MCF 10A (cell line): ENCODE results near the gene NTM. TPM values are rescaled to one million over a fixed set of nuclear protein-coding genes. Genes with fewer than 3 reads are reported as not detected.

Experiments
- BruUV-seq: library from RNA; stranded (reverse); fragments of 400-500 nt; replicated peaks from 2 replicates; lab custom pipeline; 2021; lab: Mats Ljungman, UMichigan
- CTCF ChIA-PET: fragments of 300-600 bp; sonication (Branson Sonifier 250); formaldehyde crosslinking; extraction: SDS; loops from one replicate; lab custom pipeline; 2021; ENCODE audit warnings: antibody characterized with exemption, inconsistent platforms; lab: Yijun Ruan, JAX
- POLR2A ChIA-PET: fragments of 300-600, 350-650 bp; sonication (Branson Sonifier 250); formaldehyde crosslinking; extraction: SDS; loops from one replicate; lab custom pipeline; 2020; ENCODE audit warnings: antibody characterized with exemption, inconsistent platforms; lab: Yijun Ruan, JAX
- DNase-seq: peaks from one replicate; pipeline ENCODE4 v3.0.0-alpha.2; 2018; ENCODE audit not compliant: unreplicated experiment
- H3K27ac Mint-ChIP-seq: one replicate; pipeline ENCODE4 v1.8.0; 2022; ENCODE audit warnings: mild to moderate bottlenecking, low read depth, mixed read lengths; ENCODE audit not compliant: unreplicated experiment
- H3K27me3 Mint-ChIP-seq: one replicate; pipeline ENCODE4 v1.8.0; 2022; ENCODE audit warnings: mixed read lengths; ENCODE audit not compliant: insufficient read depth, unreplicated experiment
- H3K36me3 Mint-ChIP-seq: one replicate; pipeline ENCODE4 v1.8.0; 2022; ENCODE audit warnings: mild to moderate bottlenecking, moderate library complexity, mixed read lengths; ENCODE audit not compliant: insufficient read depth, unreplicated experiment
- H3K4me1 Mint-ChIP-seq: one replicate; pipeline ENCODE4 v1.8.0; 2022; ENCODE audit warnings: mixed read lengths; ENCODE audit not compliant: insufficient read depth, unreplicated experiment
- H3K4me3 Mint-ChIP-seq: one replicate; pipeline ENCODE4 v1.8.0; 2022; ENCODE audit warnings: mild to moderate bottlenecking, moderate library complexity, mixed read lengths; ENCODE audit not compliant: unreplicated experiment
- H3K9me3 Mint-ChIP-seq: one replicate; pipeline ENCODE4 v1.8.0; 2022; ENCODE audit warnings: mixed read lengths; ENCODE audit not compliant: unreplicated experiment
- CTCF ChIP-seq: fragments of 200-600 bp; IDR thresholded peaks from one replicate; pipeline ENCODE4 v1.8.0; 2022; ENCODE audit warnings: antibody characterized with exemption, mild to moderate bottlenecking; ENCODE audit not compliant: unreplicated experiment
- intact Hi-C: fragments of 100-400 bp; cut with micrococcal nuclease; formaldehyde crosslinking; loops from 2 replicates; pipeline ENCODE4 v1.14.1; 2022
- total RNA-seq: library from RNA; stranded (reverse); gene quantifications from 2 replicates; pipeline ENCODE4 v1.2.3, GENCODE V29; 2022

The NTM gene
- total RNA-seq, 1 experiment from 2014 or later: not detected

GRCh38 chr11:132330515-132330914 lies 960.1 kb downstream of the NTM start:
- Mint-ChIP-seq H3K4me1 (no peaks in the 10 kb centered on the region), H3K9me3 (peaks cover 59% of the 10 kb centered on the region), H3K36me3 (no peaks in the 10 kb centered on the region), H3K27me3 (no peaks in the 10 kb centered on the region), H3K4me3 (no peak overlapping the region), H3K27ac (no peak overlapping the region)
- BruUV-seq: no TSS peak
- ChIA-PET CTCF (no interaction called here), POLR2A (no interaction called here)
- no peak for DNase-seq
- intact Hi-C loops: no loop called here
- no peak for TF ChIP-seq CTCF

DNA sequence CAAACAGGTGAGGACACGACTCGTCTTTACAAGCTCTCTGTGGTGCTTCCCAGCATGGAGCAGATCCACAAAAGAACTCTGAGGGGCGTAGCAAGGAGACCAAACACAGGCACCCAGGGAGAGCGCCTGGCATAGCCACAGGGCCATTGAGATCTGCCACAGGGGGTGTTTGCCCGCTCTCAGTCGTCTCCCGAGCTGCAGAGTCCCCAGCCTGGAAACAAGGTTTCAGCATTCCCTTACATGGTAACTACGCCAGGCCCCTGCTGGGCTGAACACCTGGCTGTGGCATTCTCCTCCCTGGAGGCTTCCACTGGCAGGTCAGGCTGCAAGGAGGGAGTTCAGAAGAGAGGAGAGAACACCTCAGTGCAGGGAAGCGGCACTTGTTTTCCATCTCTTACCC lies 962.1 kb downstream of the NTM start:
- Mint-ChIP-seq H3K4me3 (no peak overlapping the region), H3K9me3 (peaks cover 60% of the 10 kb centered on the region), H3K4me1 (no peaks in the 10 kb centered on the region), H3K27me3 (no peaks in the 10 kb centered on the region), H3K27ac (no peak overlapping the region), H3K36me3 (no peaks in the 10 kb centered on the region)
- ChIA-PET POLR2A (no interaction called here), CTCF (no interaction called here)
- intact Hi-C loops: no loop called here
- BruUV-seq: no TSS peak
- no peak for TF ChIP-seq CTCF
- DNase-seq: no peak

GRCh38 chr11:132334769-132335280 lies 964.4 kb downstream of the NTM start:
- no TSS peak for BruUV-seq
- CTCF ChIA-PET: interaction anchor here (1.1 kb wide), 1 partner anchor 10 kb away, joined by 3 read pairs; no protein-coding TSS in a partner anchor
- POLR2A ChIA-PET: no interaction called here
- Mint-ChIP-seq H3K9me3 (peaks cover 52% of the 10 kb centered on the region), H3K27ac (no peak overlapping the region), H3K4me1 (no peaks in the 10 kb centered on the region), H3K27me3 (no peaks in the 10 kb centered on the region), H3K4me3 (no peak overlapping the region), H3K36me3 (no peaks in the 10 kb centered on the region)
- no peak for DNase-seq
- no peak for TF ChIP-seq CTCF
- intact Hi-C loops: no loop called here

DNA sequence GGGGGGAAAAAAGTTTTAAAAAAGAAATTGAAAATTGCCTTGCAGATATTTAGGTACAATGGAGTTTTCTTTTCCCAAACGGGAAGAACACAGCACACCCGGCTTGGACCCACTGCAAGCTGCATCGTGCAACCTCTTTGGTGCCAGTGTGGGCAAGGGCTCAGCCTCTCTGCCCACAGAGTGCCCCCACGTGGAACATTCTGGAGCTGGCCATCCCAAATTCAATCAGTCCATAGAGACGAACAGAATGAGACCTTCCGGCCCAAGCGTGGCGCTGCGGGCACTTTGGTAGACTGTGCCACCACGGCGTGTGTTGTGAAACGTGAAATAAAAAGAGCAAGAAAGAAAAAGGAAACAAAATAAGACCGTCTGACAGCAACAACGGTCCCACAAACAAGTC lies 964.9 kb downstream of the NTM start:
- peaks cover 48% of the 10 kb centered on the region for H3K9me3 Mint-ChIP-seq
- intact Hi-C loops: no loop called here
- CTCF ChIA-PET: no interaction called here
- H3K27me3 Mint-ChIP-seq: no peaks in the 10 kb centered on the region
- TF ChIP-seq CTCF: no peak
- H3K4me3 Mint-ChIP-seq: no peak overlapping the region
- no peaks in the 10 kb centered on the region for H3K4me1 Mint-ChIP-seq
- H3K36me3 Mint-ChIP-seq: no peaks in the 10 kb centered on the region
- no peak for DNase-seq
- no peak overlapping the region for H3K27ac Mint-ChIP-seq
- BruUV-seq: no TSS peak
- POLR2A ChIA-PET: no interaction called here
